ENCODE data around the gene KRT25. TPM values are rescaled to one million over a fixed set of nuclear protein-coding genes. Genes with fewer than 3 reads are reported as not detected.
"Not testable (repeated sequence)": the region's sequence is repeated elsewhere in the genome, so short reads cannot be mapped to it uniquely, and the experiment has no call there.

Gene KRT25
- polyA plus RNA-seq, 2 of the 4 experiments (the other 2 are of a cell fraction) = not detected

- no peak for FAIRE-seq
Observed at GRCh38 chr17:40750391-40750790, 4.7 kb downstream of the KRT25 start.

GRCh38 chr17:40748666-40749065, 6.5 kb downstream of the KRT25 start:
- POLR2A ChIA-PET; H3K4me1 ChIP-seq; H3K27ac ChIP-seq; DNase-seq (ENCODE audit: low read depth in 1 of 2, low spot score in 1 of 2); H3K9me3 ChIP-seq; ATAC-seq; H3K4me2 ChIP-seq; H3K4me3 ChIP-seq: not testable (repeated sequence)
- CTCF ChIA-PET = interaction anchor here (0.7 kb wide), 2 partner anchors 43 to 988 kb away, joined by 3 to 9 read pairs; no protein-coding TSS in a partner anchor
- WGBS (ENCODE audit: missing lambda C conversion rate) = 0% methylated on average over 1 of the region's 1 CpG
- FAIRE-seq = peak; percentile 95

More at GRCh38 chr17:40750391-40750790, 4.7 kb downstream of the KRT25 start:
- H3K4me2 ChIP-seq = no peak overlapping the region
- no peak for TF ChIP-seq HMGXB4 (CRISPR knock-in tag; IDR thresholded peaks at IDR 0.05; ENCODE audit: borderline replicate concordance)
- TF ChIP-seq EHMT2 (IDR thresholded peaks at IDR 0.05; ENCODE audit: low read depth) = no peak
- TF ChIP-seq SMC3 (IDR thresholded peaks at IDR 0.05) = no peak
- TF ChIP-seq PBX3 (IDR thresholded peaks at IDR 0.05) = no peak
- TF ChIP-seq HOXA7 (CRISPR knock-in tag; IDR thresholded peaks at IDR 0.05) = no peak
- TF ChIP-seq MAFK (IDR thresholded peaks at IDR 0.05; ENCODE audit: partially characterized antibody) = no peak
- TF ChIP-seq KDM1A (IDR thresholded peaks at IDR 0.05; ENCODE audit: low read depth) = no peak
- no peak for TF ChIP-seq REST (IDR thresholded peaks at IDR 0.05)
- no peak for TF ChIP-seq CBX8 (IDR thresholded peaks at IDR 0.05)
- no peak for TF ChIP-seq ZNF302 (CRISPR knock-in tag; IDR thresholded peaks at IDR 0.05)
- TF ChIP-seq FOXS1 (CRISPR knock-in tag; IDR thresholded peaks at IDR 0.05) = no peak
- TF ChIP-seq RFX5 (IDR thresholded peaks at IDR 0.05) = no peak
- no peak for TF ChIP-seq ZC3H11A (IDR thresholded peaks at IDR 0.05)
- TF ChIP-seq CHD4 (IDR thresholded peaks at IDR 0.05; ENCODE audit: borderline replicate concordance) = no peak
- peaks cover 5% of the 10 kb centered on the region; the same call in 2 of the 3 replicates for H3K9me3 ChIP-seq
- no peak for ATAC-seq
- no peak overlapping the region for H3K27ac ChIP-seq
- CTCF ChIA-PET = interaction anchor here (1.0 kb wide), 1 partner anchor 9 kb away, joined by 3 read pairs; no protein-coding TSS in a partner anchor
- 73% methylated on average over 6 of the region's 6 CpGs for WGBS (ENCODE audit: missing lambda C conversion rate)
- POLR2A ChIA-PET = interaction anchor here (0.6 kb wide), 1 partner anchor 771 kb away, joined by 4 read pairs; no protein-coding TSS in a partner anchor
- no peaks in the 10 kb centered on the region for H3K4me1 ChIP-seq
- no peak overlapping the region for H3K4me3 ChIP-seq
- no peak for DNase-seq (ENCODE audit: low read depth in 1 of 2, low spot score in 1 of 2)

- FAIRE-seq = no peak
- no peak overlapping the region for H3K27ac ChIP-seq
- no peak for DNase-seq (ENCODE audit: low read depth in 1 of 2, low spot score in 1 of 2)
- POLR2A ChIA-PET = no interaction called here
- peak; percentile 11 to 28; a peak in 3 of 6 replicates for ATAC-seq
- CTCF ChIA-PET = interaction anchor here (0.8 to 1.0 kb wide), 3 partner anchors 377 to 927 kb away, joined by 3 read pairs; no protein-coding TSS in a partner anchor
- H3K4me2 ChIP-seq = no peak overlapping the region
- no peak overlapping the region for H3K4me3 ChIP-seq
- no peaks in the 10 kb centered on the region for H3K4me1 ChIP-seq
- H3K9me3 ChIP-seq = peaks cover 32% of the 10 kb centered on the region
- WGBS (ENCODE audit: missing lambda C conversion rate) = 19% methylated on average over 4 of the region's 4 CpGs
- TF ChIP-seq HEYL (CRISPR knock-in tag; IDR thresholded peaks at IDR 0.05) (no peak), RARB (CRISPR knock-in tag; IDR thresholded peaks at IDR 0.05) (no peak), CHD4 (IDR thresholded peaks at IDR 0.05; ENCODE audit: borderline replicate concordance) (no peak), RFX5 (IDR thresholded peaks at IDR 0.05) (no peak), ELK1 (IDR thresholded peaks at IDR 0.05; ENCODE audit: low read depth, low read length) (no peak), PBX3 (IDR thresholded peaks at IDR 0.05) (no peak), HDAC2 (IDR thresholded peaks at IDR 0.05) (no peak), JUNB (IDR thresholded peaks at IDR 0.05) (no peak), MAFK (IDR thresholded peaks at IDR 0.05; ENCODE audit: partially characterized antibody) (no peak), HOXA7 (CRISPR knock-in tag; IDR thresholded peaks at IDR 0.05) (no peak), E2F6 (IDR thresholded peaks at IDR 0.05; ENCODE audit: borderline replicate concordance, low read depth) (no peak), KDM1A (IDR thresholded peaks at IDR 0.05; ENCODE audit: low read depth) (no peak), CBX2 (IDR thresholded peaks at IDR 0.05; ENCODE audit: borderline replicate concordance, low read depth) (no peak), ESRRA (IDR thresholded peaks at IDR 0.05; ENCODE audit: borderline replicate concordance, low read length) (no peak), JUN (IDR thresholded peaks at IDR 0.05) (no peak), POLR2AphosphoS2 (conservative IDR thresholded peaks at IDR 0.05; ENCODE audit: low read length) (no peak)
Observed at GRCh38 chr17:40738553-40738952, 16.6 kb downstream of the KRT25 start.

Data from A549 (cell line).